SK-N-MC (cell line): ENCODE results near the gene GALNT9.
"Not testable (repeated sequence)": the region's sequence is repeated elsewhere in the genome, so short reads cannot be mapped to it uniquely, and the experiment has no call there.

ENCODE experiments used
- DNase-seq: peaks from one replicate; pipeline ENCODE4 v3.0.0-alpha.2; 2011; ENCODE audit warnings: low read depth, low spot score
- H3K27ac ChIP-seq: fragments of 200-600 bp; sonication (generic); 2 replicates; pipeline ENCODE4 v1.5.1; 2016; ENCODE audit warnings: mixed run types
- H3K36me3 ChIP-seq: fragments of 200-600 bp; sonication (generic); 2 replicates; pipeline ENCODE4 v1.6.1; 2017; ENCODE audit warnings: antibody characterized with exemption, low read length, mixed read lengths; ENCODE audit not compliant: insufficient read depth
- H3K4me3 ChIP-seq: fragments of 200-600 bp; sonication (generic); 2 replicates; pipeline ENCODE4 v1.5.1; 2016
- H3K9ac ChIP-seq: fragments of 200-600 bp; sonication (generic); 2 replicates; pipeline ENCODE4 v1.8.0; 2017; ENCODE audit warnings: mixed run types, mixed read lengths; ENCODE audit not compliant: insufficient read length
- H3K9me3 ChIP-seq: fragments of 200-600 bp; sonication (generic); 2 replicates; pipeline ENCODE4 v1.6.1; 2017; ENCODE audit warnings: low read depth, mild to moderate bottlenecking, antibody characterized with exemption, low read length, moderate library complexity, mixed read lengths
- EZH2 ChIP-seq: fragments of 200-600 bp; sonication (generic); IDR thresholded peaks from one replicate; pipeline ENCODE4 v1.6.1; 2017; ENCODE audit warnings: antibody characterized with exemption
- FOXP2 ChIP-seq: optimal IDR thresholded peaks from 2 replicates; pipeline ENCODE3; 2011; ENCODE audit warnings: mild to moderate bottlenecking, moderate library complexity; ENCODE audit not compliant: insufficient read depth; ENCODE audit errors: extremely low read length, control extremely low read depth
- POLR2AphosphoS5 ChIP-seq: IDR thresholded peaks from 2 replicates; pipeline ENCODE4 v1.6.1; 2012; ENCODE audit warnings: mild to moderate bottlenecking, low read depth, low read length, borderline replicate concordance

GALNT9 gene

DNA sequence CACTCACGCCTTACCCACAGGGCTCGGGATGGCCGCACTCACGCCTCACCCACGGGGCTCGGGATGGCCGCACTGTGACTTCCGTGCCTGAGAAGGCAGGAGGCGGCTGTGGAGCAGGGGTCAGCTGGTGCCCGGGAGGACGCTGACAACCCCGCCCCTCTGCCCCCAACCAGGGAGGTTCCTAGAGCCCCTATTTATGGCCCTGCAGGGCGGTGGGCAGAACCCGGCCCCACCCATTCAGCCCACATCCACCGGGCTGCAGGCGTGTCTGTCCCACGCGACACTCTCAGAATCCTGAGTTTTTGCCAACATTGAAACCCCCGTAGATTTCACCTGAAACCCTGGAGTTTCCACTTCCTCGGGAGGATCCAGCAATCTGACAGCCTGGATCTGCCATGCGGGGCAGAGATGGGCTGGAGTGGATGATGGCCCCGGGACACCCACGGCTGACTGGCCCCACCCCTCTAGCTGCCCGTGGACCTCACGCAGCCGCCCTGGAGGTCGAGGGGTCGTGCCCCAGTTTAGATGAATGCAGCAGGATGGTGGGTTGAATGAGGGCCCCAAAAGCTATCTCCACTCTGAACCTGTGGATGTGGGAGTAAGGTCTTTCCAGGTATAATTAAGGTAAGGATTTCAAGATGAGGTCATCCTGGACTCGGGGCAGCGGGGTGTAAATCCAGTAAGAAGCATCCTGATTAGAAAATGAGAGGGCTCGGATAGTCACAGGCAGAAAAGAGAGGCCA lies 20.4 kb downstream of the GALNT9 start:
- H3K9ac ChIP-seq: no peak overlapping the region
- no peaks in the 10 kb centered on the region for H3K36me3 ChIP-seq
- TF ChIP-seq FOXP2 (no peak), EZH2 (no peak), POLR2AphosphoS5 (no peak)
- no peaks in the 10 kb centered on the region for H3K9me3 ChIP-seq
- DNase-seq: no peak
- H3K27ac ChIP-seq: no peak overlapping the region
- no peak overlapping the region for H3K4me3 ChIP-seq

DNA sequence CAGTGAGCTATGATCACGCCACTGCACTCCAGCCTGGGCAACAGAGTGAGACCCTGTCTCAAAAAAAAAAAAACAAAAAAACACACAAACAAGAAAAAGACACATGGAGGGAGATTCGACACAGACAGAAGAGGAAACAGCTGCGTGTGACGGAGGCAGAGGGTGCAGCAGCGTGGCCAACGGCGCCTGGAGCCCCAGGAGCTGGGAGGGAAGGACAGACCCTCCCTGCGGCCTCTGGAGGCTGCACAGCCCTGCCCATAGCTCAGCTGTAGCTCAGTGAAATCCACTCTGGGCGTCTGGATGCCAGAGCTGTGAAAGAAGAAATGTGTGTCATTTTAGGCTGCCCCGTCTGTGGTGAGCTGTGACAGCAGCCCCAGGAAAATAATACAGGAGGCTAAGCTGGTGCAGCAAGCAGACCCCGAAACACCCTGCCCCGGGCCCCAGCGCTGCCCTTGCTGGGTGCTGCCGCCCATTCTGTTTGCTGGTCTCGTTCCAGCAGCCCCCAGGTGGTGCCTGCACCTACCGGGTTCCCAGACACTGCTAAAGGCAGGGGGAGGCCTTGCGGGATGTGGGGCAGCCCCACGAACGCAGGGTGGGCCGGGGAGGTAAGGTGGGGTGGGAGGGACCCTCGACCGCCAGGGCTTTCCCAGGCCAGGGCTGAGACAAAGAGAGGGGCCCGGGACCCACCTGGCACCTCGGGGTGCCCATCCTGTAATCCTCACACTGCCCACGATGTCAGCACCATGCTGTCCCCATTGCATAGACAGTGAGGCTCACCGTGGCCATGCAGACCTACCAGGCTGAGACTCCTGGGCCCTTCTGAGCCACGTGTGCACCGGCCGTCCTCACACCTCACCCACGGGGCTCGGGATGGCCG lies 21.2 kb downstream of the GALNT9 start:
- TF ChIP-seq POLR2AphosphoS5: no peak
- no peak for TF ChIP-seq FOXP2
- TF ChIP-seq EZH2: no peak
- H3K4me3 ChIP-seq: no peak overlapping the region
- no peaks in the 10 kb centered on the region for H3K9me3 ChIP-seq
- H3K36me3 ChIP-seq: no peaks in the 10 kb centered on the region
- DNase-seq: no peak
- H3K9ac ChIP-seq: no peak overlapping the region
- H3K27ac ChIP-seq: no peak overlapping the region

DNA sequence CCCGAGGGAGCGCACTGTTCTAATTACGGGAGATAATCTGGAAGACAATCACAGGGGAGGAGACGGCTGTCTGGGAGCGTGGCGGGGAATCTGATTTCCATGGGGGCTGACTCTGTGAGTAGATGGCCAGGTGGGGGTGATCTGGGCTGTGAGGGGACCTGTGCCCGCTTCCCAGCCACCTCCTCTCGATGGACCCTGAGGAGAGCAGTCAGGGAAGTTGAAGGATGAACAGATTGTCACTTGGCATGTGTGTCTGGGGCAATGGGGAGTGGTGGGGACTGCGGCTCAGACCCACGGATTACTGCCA lies 22.6 kb downstream of the GALNT9 start:
- no peak overlapping the region for H3K27ac ChIP-seq
- TF ChIP-seq POLR2AphosphoS5: no peak
- TF ChIP-seq EZH2: no peak
- TF ChIP-seq FOXP2: no peak
- no peaks in the 10 kb centered on the region for H3K36me3 ChIP-seq
- H3K9ac ChIP-seq: no peak overlapping the region
- H3K4me3 ChIP-seq: no peak overlapping the region
- H3K9me3 ChIP-seq: no peaks in the 10 kb centered on the region
- no peak for DNase-seq

DNA sequence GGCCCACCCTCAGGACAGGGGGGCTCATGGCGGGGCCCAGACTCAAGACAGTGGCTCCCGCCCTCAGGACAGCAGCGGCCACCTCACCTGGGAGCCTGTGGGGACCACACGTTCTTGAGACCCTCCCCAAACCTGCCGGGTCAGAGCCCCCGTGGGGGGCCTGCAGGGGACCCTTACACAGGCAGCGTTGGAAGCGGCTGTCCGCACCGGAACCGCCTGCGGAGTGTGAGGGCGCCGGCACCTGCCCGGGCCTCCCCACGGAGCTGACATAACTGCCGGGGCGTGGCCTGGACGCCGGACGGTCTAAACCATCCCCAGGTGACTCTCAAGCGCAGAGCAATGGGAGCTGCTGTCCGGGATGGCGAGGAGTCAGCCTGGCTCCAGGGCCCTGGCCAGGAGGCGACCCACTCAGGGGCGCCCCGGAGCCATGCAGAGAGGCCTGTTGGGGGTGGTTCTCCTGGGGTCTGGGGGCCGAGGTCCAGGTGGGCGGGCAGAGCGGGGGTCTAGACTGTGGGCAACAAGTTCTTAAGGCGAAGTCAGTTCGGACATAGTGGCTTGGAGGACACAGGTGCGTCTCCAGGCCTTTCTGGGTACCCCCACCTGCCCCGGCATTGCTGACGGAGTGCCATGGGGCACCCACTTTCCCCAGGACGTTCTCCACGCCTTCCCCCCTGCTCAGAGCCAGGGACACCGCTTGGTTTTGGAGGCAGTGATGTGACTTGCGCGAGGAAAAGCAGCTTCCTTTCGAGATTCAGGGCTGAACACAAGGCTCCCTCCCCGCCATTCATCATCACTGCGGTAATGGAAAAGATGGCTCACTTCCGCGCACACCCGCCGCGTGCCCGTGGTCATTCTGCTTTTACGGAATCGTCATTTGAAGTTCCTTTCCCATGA lies 23.2 kb downstream of the GALNT9 start:
- Histone ChIP-seq H3K9me3 (no peaks in the 10 kb centered on the region), H3K4me3 (no peak overlapping the region), H3K36me3 (no peaks in the 10 kb centered on the region), H3K27ac (no peak overlapping the region), H3K9ac (no peak overlapping the region)
- no peak for TF ChIP-seq POLR2AphosphoS5
- TF ChIP-seq EZH2: no peak
- no peak for TF ChIP-seq FOXP2
- no peak for DNase-seq

DNA sequence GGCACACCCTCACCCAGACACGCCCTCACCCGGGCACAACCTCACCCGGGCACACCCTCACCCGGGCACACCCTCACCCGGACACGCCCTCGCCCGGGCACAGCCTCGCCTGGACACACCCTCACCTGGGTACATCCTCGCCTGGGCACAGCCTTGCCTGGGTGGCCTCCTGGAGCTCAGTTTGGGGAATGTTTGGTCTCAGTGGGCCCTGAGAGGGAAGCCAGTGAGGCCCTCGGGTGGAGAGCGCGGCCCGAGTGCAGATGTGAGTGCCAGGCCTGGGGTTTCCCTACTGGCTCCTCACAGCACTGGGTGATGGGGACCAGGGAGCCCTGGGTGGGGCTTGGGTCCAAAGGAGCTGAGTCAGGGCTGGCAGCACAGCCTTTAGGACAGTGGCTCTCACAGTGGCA lies 23.8 kb downstream of the GALNT9 start:
- Histone ChIP-seq H3K27ac (no peak overlapping the region), H3K36me3 (no peaks in the 10 kb centered on the region), H3K9ac (no peak overlapping the region), H3K9me3 (no peaks in the 10 kb centered on the region), H3K4me3 (no peak overlapping the region)
- no peak for TF ChIP-seq EZH2
- TF ChIP-seq POLR2AphosphoS5: no peak
- no peak for TF ChIP-seq FOXP2
- DNase-seq: no peak

DNA sequence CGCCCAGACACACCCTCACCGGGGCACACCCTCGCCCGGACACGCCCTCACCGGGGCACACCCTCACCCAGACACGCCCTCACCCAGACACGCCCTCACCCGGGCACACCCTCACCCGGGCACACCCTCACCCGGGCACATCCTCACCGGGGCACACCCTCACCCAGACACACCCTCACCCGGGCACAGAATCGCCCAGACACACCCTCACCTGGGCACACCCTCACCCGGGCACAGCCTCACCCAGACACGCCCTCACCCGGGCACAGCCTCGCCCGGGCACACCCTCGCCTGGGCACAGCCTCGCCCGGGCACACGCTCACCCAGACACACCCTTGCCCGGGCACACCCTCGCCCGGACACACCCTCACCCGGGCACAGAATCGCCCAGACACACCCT lies 24.5 kb downstream of the GALNT9 start:
- H3K36me3 ChIP-seq, H3K27ac ChIP-seq, H3K9me3 ChIP-seq, H3K4me3 ChIP-seq, DNase-seq, H3K9ac ChIP-seq: not testable (repeated sequence)

DNA sequence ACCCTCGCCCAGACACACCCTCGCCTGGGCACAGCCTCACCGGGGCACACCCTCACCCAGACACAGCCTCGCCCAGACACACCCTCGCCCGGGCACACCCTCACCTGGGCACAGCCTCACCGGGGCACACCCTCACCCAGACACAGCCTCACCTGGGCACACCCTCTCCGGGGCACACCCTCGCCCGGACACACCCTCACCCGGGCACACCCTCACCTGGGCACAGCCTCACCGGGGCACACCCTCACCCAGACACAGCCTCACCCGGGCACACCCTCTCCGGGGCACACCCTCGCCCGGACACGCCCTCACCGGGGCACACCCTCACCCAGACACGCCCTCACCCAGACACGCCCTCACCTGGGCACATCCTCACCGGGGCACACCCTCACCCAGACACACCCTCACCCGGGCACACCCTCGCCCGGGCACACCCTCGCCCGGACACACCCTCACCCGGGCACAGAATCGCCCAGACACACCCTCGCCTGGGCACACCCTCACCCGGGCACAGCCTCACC lies 25.5 kb downstream of the GALNT9 start:
- not testable (repeated sequence) for H3K27ac ChIP-seq, DNase-seq, H3K36me3 ChIP-seq, H3K9me3 ChIP-seq, H3K4me3 ChIP-seq, H3K9ac ChIP-seq
